ENCODE results near the gene STARD9.

DNA sequence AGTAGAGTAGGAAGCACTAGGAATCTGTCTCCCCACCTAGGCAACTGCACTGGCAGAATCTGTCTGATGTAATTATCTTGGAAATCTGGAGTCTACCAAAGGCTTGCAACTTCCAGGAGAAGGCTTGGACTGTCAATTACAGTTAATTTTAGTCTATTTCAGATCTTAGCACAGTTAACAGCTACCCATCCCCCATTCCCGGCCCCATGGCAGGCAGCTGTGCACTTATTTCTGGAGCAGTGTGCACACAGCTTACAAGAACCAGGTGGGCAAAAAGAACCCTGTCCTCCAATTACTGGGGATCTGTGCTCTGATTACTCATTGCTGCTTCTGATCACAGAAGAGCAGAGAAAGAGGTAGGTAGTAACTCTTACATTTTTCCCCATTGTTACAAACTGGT is 173.9 kb downstream of the STARD9 start:
- TF ChIP-seq CTCF (IDR thresholded peaks at IDR 0.05) (no peak), POLR2A (IDR thresholded peaks at IDR 0.05) (no peak)

Data from uterus (tissue), 2 donors.